NCI-H146 (cell line): Measurements from ENCODE around the gene CCDC138.

Experiments
- DNase-seq: peaks from one replicate; lab custom pipeline; 2025; lab: John Stamatoyannopoulos, UW

CCDC138 gene

GRCh38 chr2:108825736-108826135, 39.2 kb downstream of the CCDC138 start:
- no peak for DNase-seq

- no peak for DNase-seq
Observed at GRCh38 chr2:108829578-108830310, 43.2 kb downstream of the CCDC138 start.

- DNase-seq: no peak
Observed at GRCh38 chr2:108833219-108833618, 46.6 kb downstream of the CCDC138 start.

GRCh38 chr2:108834620-108835019, 48.0 kb downstream of the CCDC138 start:
- no peak for DNase-seq

- DNase-seq: no peak
Observed at GRCh38 chr2:108835040-108835439, 48.5 kb downstream of the CCDC138 start.

- no peak for DNase-seq
Observed at GRCh38 chr2:108837198-108837597, 50.6 kb downstream of the CCDC138 start.

GRCh38 chr2:108841506-108841905, 54.9 kb downstream of the CCDC138 start:
- no peak for DNase-seq

- no peak for DNase-seq
Observed at GRCh38 chr2:108845923-108846322, 59.4 kb downstream of the CCDC138 start.

GRCh38 chr2:108847000-108847399, 60.4 kb downstream of the CCDC138 start:
- DNase-seq: no peak

- no peak for DNase-seq
Observed at GRCh38 chr2:108852375-108852774, 65.8 kb downstream of the CCDC138 start.

- DNase-seq: no peak
Observed at GRCh38 chr2:108853421-108853820, 66.8 kb downstream of the CCDC138 start.

GRCh38 chr2:108854484-108854883, 67.9 kb downstream of the CCDC138 start:
- DNase-seq: no peak

- peak; percentile 14 for DNase-seq
Observed at GRCh38 chr2:108855194-108855593, 68.6 kb downstream of the CCDC138 start.

- DNase-seq: no peak
Observed at GRCh38 chr2:108858894-108859293, 72.3 kb downstream of the CCDC138 start.

GRCh38 chr2:108866041-108866440, 79.5 kb downstream of the CCDC138 start:
- DNase-seq: no peak

GRCh38 chr2:108868911-108869310, 82.3 kb downstream of the CCDC138 start:
- DNase-seq: no peak

- DNase-seq: no peak
Observed at GRCh38 chr2:108869542-108869941, 83.0 kb downstream of the CCDC138 start.

GRCh38 chr2:108870069-108870644, 83.6 kb downstream of the CCDC138 start:
- DNase-seq: no peak

- no peak for DNase-seq
Observed at GRCh38 chr2:108877506-108877905, 90.9 kb downstream of the CCDC138 start.

GRCh38 chr2:108878276-108878675, 91.7 kb downstream of the CCDC138 start:
- DNase-seq: no peak

- no peak for DNase-seq
Observed at GRCh38 chr2:108884619-108885018, 98.0 kb downstream of the CCDC138 start.

- no peak for DNase-seq
Observed at GRCh38 chr2:108889907-108890306, 103.3 kb downstream of the CCDC138 start.

- DNase-seq: no peak
Observed at GRCh38 chr2:108893277-108893676, 106.7 kb downstream of the CCDC138 start.

GRCh38 chr2:108894766-108895165, 108.2 kb downstream of the CCDC138 start:
- no peak for DNase-seq
